NT2/D1 (cell line): ENCODE results near the gene NSD2.
A peak's percentile ranks its signal among the peaks of the same experiment; 100 is the strongest.

Source experiments
- DNase-seq: peaks from one replicate; pipeline ENCODE4 v3.0.0-alpha.2; 2011; ENCODE audit warnings: low read depth, low spot score
- H3K27me3 ChIP-seq: 2 replicates; pipeline ENCODE4 v1.6.0; 2011; ENCODE audit warnings: mild to moderate bottlenecking; ENCODE audit not compliant: insufficient read length, insufficient read depth
- H3K36me3 ChIP-seq: 2 replicates; pipeline ENCODE4 v1.6.1; 2011; ENCODE audit warnings: mild to moderate bottlenecking, low read length, mixed read lengths; ENCODE audit not compliant: insufficient read depth, insufficient read length
- H3K4me1 ChIP-seq: 2 replicates; pipeline ENCODE4 v1.5.1; 2011; ENCODE audit not compliant: insufficient read depth, insufficient read length
- H3K4me3 ChIP-seq: 2 replicates; pipeline ENCODE4 v1.5.1; 2011; ENCODE audit warnings: low read depth; ENCODE audit not compliant: insufficient read length
- H3K9ac ChIP-seq: 2 replicates; pipeline ENCODE4 v1.6.0; 2011; ENCODE audit warnings: low read depth; ENCODE audit not compliant: insufficient read length
- H3K9me3 ChIP-seq: 2 replicates; pipeline ENCODE4 v1.5.1; 2011; ENCODE audit warnings: mild to moderate bottlenecking, low read length; ENCODE audit not compliant: insufficient read depth
- SUZ12 ChIP-seq: IDR thresholded peaks from 2 replicates; pipeline ENCODE4 v1.6.1; 2011; ENCODE audit not compliant: insufficient read length, insufficient read depth; ENCODE audit errors: extremely low read depth
- YY1 ChIP-seq: IDR thresholded peaks from 2 replicates; pipeline ENCODE4 v1.6.1; 2011; ENCODE audit not compliant: insufficient read length, insufficient read depth
- ZNF274 ChIP-seq: IDR thresholded peaks from 2 replicates; pipeline ENCODE4 v1.6.1; 2011; ENCODE audit warnings: mild to moderate bottlenecking, low read depth, low read length

Gene NSD2

GRCh38 chr4:1854752-1855151 is 16.4 kb upstream of the NSD2 start:
- H3K4me1 ChIP-seq, result peaks cover 21% of the 10 kb centered on the region
- H3K9me3 ChIP-seq, result no peaks in the 10 kb centered on the region
- DNase-seq, result no peak
- peak overlapping the region; percentile 89 for H3K9ac ChIP-seq
- TF ChIP-seq YY1, result no peak
- no peak for TF ChIP-seq ZNF274
- TF ChIP-seq SUZ12, result no peak
- H3K27me3 ChIP-seq, result peaks cover 20% of the 10 kb centered on the region
- peaks cover 31% of the 10 kb centered on the region for H3K36me3 ChIP-seq
- H3K4me3 ChIP-seq, result peak overlapping the region; percentile 98

GRCh38 chr4:1855333-1856070 is 15.7 kb upstream of the NSD2 start:
- H3K27me3 ChIP-seq, result peaks cover 20% of the 10 kb centered on the region
- peak overlapping the region; percentile 89 for H3K9ac ChIP-seq
- no peak for TF ChIP-seq YY1
- no peak for TF ChIP-seq ZNF274
- no peak for TF ChIP-seq SUZ12
- H3K4me3 ChIP-seq, result peak overlapping the region; percentile 98
- peaks cover 31% of the 10 kb centered on the region for H3K36me3 ChIP-seq
- no peaks in the 10 kb centered on the region for H3K9me3 ChIP-seq
- peaks cover 21% of the 10 kb centered on the region for H3K4me1 ChIP-seq
- DNase-seq, result no peak

- Histone ChIP-seq H3K27me3 (peaks cover 25% of the 10 kb centered on the region), H3K4me1 (peaks cover 17% of the 10 kb centered on the region), H3K9me3 (no peaks in the 10 kb centered on the region), H3K36me3 (peaks cover 27% of the 10 kb centered on the region), H3K9ac (peak within 1 kb of the TSS; percentile 96), H3K4me3 (peak within 1 kb of the TSS; percentile 98)
- DNase-seq, result peak; percentile 93
- TF ChIP-seq ZNF274 (no peak), YY1 (no peak), SUZ12 (no peak)
Observed at GRCh38 chr4:1856071-1856942, 14.9 kb upstream of the NSD2 start, which contains the start of gene LETM1. LETM1 (minus strand) TSS chr4:1856156; CDS start chr4:1855950, 206 bp downstream.

- H3K9me3 ChIP-seq, result no peaks in the 10 kb centered on the region
Observed at GRCh38 chr4:1856943-1857699, 14.1 kb upstream of the NSD2 start.

GRCh38 chr4:1857931-1858330 is 13.3 kb upstream of the NSD2 start:
- peaks cover 25% of the 10 kb centered on the region for H3K27me3 ChIP-seq

More at GRCh38 chr4:1856943-1857699, 14.1 kb upstream of the NSD2 start:
- Histone ChIP-seq H3K4me1 (peaks cover 15% of the 10 kb centered on the region), H3K4me3 (peak overlapping the region; percentile 98), H3K36me3 (peaks cover 27% of the 10 kb centered on the region), H3K27me3 (peaks cover 25% of the 10 kb centered on the region), H3K9ac (peak overlapping the region; percentile 96)
- TF ChIP-seq ZNF274 (no peak), SUZ12 (no peak)
- no peak for DNase-seq

GRCh38 chr4:1859389-1859753 is 11.8 kb upstream of the NSD2 start:
- Histone ChIP-seq H3K4me3 (no peak overlapping the region), H3K9ac (peak overlapping the region; percentile 37), H3K9me3 (no peaks in the 10 kb centered on the region), H3K36me3 (peaks cover 11% of the 10 kb centered on the region), H3K27me3 (peaks cover 25% of the 10 kb centered on the region), H3K4me1 (peaks cover 21% of the 10 kb centered on the region)
- DNase-seq, result no peak
- TF ChIP-seq SUZ12 (no peak), ZNF274 (no peak), YY1 (no peak)

More at GRCh38 chr4:1857931-1858330, 13.3 kb upstream of the NSD2 start:
- no peaks in the 10 kb centered on the region for H3K9me3 ChIP-seq
- H3K9ac ChIP-seq, result peak overlapping the region; percentile 96
- TF ChIP-seq YY1 (no peak), ZNF274 (no peak), SUZ12 (no peak)
- peaks cover 15% of the 10 kb centered on the region for H3K4me1 ChIP-seq
- no peak for DNase-seq
- peaks cover 21% of the 10 kb centered on the region for H3K36me3 ChIP-seq
- no peak overlapping the region for H3K4me3 ChIP-seq
